Upper lobe of left lung (tissue), 6 donors: Measurements from ENCODE around the gene CALM3. TPM values are rescaled to one million over a fixed set of nuclear protein-coding genes. Genes with fewer than 3 reads are reported as not detected.

Source experiments
- ATAC-seq, 2 donors: fragments of 200-7000 bp; cut with Tn5 transposase; one replicate each; pipeline ENCODE4 v1.9.1; 2022; ENCODE audit warnings: mild to moderate bottlenecking in 2 of 2, moderate library complexity in 2 of 2; ENCODE audit not compliant: low FRiP score in 2 of 2
- DNase-seq, 2 donors: peaks; one replicate each; pipeline ENCODE4 v3.0.0-alpha.2; 2019 to 2020
- H3K27ac ChIP-seq, 4 donors: fragments of 200-600 bp; sonication (generic); one replicate each; pipeline ENCODE4 v1.5.1; 2016 to 2019
- H3K27me3 ChIP-seq, 4 donors: fragments of 200-600 bp; sonication (generic); one replicate each; pipeline ENCODE4 v1.5.1; 2017 to 2019
- H3K36me3 ChIP-seq, 4 donors: fragments of 200-600 bp; sonication (generic); one replicate each; pipeline ENCODE4 v1.5.1; 2016 to 2019
- H3K4me1 ChIP-seq, 4 donors: fragments of 200-600 bp; sonication (generic); one replicate each; pipeline ENCODE4 v1.5.1; 2018 to 2019
- H3K4me3 ChIP-seq, 4 donors: fragments of 200-600 bp; sonication (generic); one replicate each; pipeline ENCODE4 v1.5.1; 2017 to 2019; ENCODE audit warnings: mild to moderate bottlenecking in 2 of 4, moderate library complexity in 1 of 4
- H3K9me3 ChIP-seq, 4 donors: fragments of 200-600 bp; sonication (generic); one replicate each; pipeline ENCODE4 v1.5.1; 2018 to 2019
- EP300 ChIP-seq, 4 donors: sonication (generic); formaldehyde crosslinking; IDR thresholded peaks; one replicate each; pipeline ENCODE4 v1.5.1; 2017; ENCODE audit warnings: antibody characterized with exemption in 4 of 4, control low read depth in 2 of 4
- POLR2A ChIP-seq, 4 donors: fragments of 450-650 bp; IDR thresholded peaks; one replicate each; pipeline ENCODE4 v1.5.1; 2016 to 2017; ENCODE audit warnings: antibody characterized with exemption in 4 of 4, mild to moderate bottlenecking in 2 of 4
- POLR2AphosphoS5 ChIP-seq, 2 donors: sonication (generic); formaldehyde crosslinking; IDR thresholded peaks; one replicate each; pipeline ENCODE4 v1.5.1; 2017; ENCODE audit warnings: antibody characterized with exemption in 2 of 2
- WGBS, 2 donors: methylation state at CpG; one replicate each; pipeline ENCODE4 v1.1.5; 2017 to 2018; 5-methylcytosine and 5-hydroxymethylcytosine counted together
- total RNA-seq, 6 donors: library from RNA; depleted of rRNA in 4 of 6; stranded (reverse); fragments of >200 nt in 4 of 6; gene quantifications; one replicate each; pipeline versions ENCODE4 v1.1.0 to v1.2.1, GENCODE V29; 2016 to 2021
- TF ChIP-seq, protein P1 (sequence below), 6 experiments: fragments of 450-650 bp in 4 of 6; fragments of 200-600 bp in 2 of 6; sonication (generic) in 2 of 6; IDR thresholded peaks; one replicate each; pipeline ENCODE4 v1.5.1; 2016 to 2019; ENCODE audit warnings: antibody characterized with exemption in 6 of 6
- donor health status: DM: no; HTN: no; CAD: no; lungs with moderate emphysema.
- donor health status: DM: no; HTN: yes; CAD: no; lungs with severe emphysema.

The CALM3 gene
- total RNA-seq, 6 donors from 2014 or later, result 74.4 to 176 (median 123) TPM

DNA sequence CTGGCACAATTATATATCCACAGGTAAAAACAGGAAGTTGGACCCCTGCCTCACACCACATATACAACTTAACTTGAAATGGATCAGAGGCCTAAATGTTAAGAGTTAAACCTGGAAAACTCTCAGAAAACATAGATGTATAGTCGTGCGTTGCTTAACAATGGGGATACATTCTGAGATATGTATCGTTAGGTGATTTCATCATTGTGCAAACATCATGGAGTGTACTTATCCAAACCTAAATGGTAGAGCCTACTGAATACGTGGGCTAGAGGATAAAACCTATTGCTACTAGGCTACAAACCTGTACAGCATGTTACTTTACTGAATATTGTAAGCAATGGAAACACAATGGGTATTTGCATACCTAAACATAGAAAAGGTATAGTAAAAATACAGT, 14.8 kb upstream of the CALM3 start:
- WGBS, 2 donors, result 64 to 86% methylated on average over 4 of the region's 4 CpGs

DNA sequence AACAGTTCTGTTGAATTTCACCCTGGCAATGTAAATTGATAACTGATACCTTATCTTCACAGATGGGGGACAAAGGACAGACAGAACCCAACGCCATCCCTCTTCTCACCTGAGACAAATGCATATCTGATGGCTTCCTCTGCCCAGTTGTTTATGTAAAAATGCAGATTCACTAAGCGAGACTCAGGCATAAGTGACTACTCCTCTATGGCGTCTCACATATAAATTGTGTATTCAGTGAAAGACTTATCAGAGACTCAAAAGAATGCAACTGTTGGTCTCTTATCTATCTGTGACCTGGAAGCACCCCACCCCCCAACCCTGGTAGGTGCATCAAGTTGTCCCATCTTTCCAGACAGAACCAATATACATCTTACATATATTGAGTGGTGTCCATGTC, 13.3 kb upstream of the CALM3 start:
- WGBS, 2 donors, result 73 to 87% methylated on average over 3 of the region's 3 CpGs
- Histone ChIP-seq H3K4me1 (peaks cover 0 to 6% (median 3%) of the 10 kb centered on the region in 4 donors), H3K9me3 (no peaks in the 10 kb centered on the region), H3K27me3 (no peaks in the 10 kb centered on the region), H3K36me3 (no peaks in the 10 kb centered on the region), H3K4me3 (no peak overlapping the region), H3K27ac (no peak overlapping the region)
- ATAC-seq, result no peak
- DNase-seq, result no peak
- TF ChIP-seq EP300 (IDR thresholded peaks at IDR 0.05) (no peak), POLR2A (IDR thresholded peaks at IDR 0.05) (no peak), POLR2AphosphoS5 (IDR thresholded peaks at IDR 0.05) (no peak)
- TF ChIP-seq, protein P1, sequence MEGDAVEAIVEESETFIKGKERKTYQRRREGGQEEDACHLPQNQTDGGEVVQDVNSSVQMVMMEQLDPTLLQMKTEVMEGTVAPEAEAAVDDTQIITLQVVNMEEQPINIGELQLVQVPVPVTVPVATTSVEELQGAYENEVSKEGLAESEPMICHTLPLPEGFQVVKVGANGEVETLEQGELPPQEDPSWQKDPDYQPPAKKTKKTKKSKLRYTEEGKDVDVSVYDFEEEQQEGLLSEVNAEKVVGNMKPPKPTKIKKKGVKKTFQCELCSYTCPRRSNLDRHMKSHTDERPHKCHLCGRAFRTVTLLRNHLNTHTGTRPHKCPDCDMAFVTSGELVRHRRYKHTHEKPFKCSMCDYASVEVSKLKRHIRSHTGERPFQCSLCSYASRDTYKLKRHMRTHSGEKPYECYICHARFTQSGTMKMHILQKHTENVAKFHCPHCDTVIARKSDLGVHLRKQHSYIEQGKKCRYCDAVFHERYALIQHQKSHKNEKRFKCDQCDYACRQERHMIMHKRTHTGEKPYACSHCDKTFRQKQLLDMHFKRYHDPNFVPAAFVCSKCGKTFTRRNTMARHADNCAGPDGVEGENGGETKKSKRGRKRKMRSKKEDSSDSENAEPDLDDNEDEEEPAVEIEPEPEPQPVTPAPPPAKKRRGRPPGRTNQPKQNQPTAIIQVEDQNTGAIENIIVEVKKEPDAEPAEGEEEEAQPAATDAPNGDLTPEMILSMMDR (IDR thresholded peaks at IDR 0.05), result no peak

More for the DNA sequence above, 14.8 kb upstream of the CALM3 start:
- H3K4me1 ChIP-seq, result no peaks in the 10 kb centered on the region
- no peaks in the 10 kb centered on the region for H3K27me3 ChIP-seq
- DNase-seq (no peak), ATAC-seq (no peak)
- H3K27ac ChIP-seq, result no peak overlapping the region
- H3K36me3 ChIP-seq, result no peaks in the 10 kb centered on the region
- no peak overlapping the region for H3K4me3 ChIP-seq
- TF ChIP-seq, protein P1 (IDR thresholded peaks at IDR 0.05), result no peak
- TF ChIP-seq POLR2AphosphoS5 (IDR thresholded peaks at IDR 0.05), result no peak
- TF ChIP-seq POLR2A (IDR thresholded peaks at IDR 0.05), result no peak
- no peak for TF ChIP-seq EP300 (IDR thresholded peaks at IDR 0.05)
- no peaks in the 10 kb centered on the region for H3K9me3 ChIP-seq

DNA sequence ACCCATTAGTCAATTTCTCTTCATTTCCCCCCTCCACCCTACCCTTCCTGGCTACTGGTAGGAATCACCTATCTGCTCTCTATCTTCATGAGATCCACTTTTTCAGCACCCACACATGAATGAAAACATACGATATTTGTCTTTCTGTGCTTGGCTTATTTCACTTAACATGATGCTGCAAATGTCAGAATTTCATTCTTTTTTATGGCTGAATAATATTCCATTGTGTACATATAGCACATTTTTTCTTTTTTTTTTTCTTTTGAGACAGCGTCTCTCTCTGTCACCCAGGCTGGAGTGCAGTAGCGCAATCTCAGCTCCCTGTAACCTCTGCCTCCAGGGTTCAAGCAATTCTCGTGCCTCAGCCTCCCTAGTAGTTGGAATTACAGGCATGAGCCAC, 9.9 kb upstream of the CALM3 start:
- Histone ChIP-seq H3K4me3 (no peak overlapping the region), H3K9me3 (no peaks in the 10 kb centered on the region), H3K27ac (no peak overlapping the region), H3K4me1 (peaks cover 0 to 12% (median 3%) of the 10 kb centered on the region in 4 donors), H3K36me3 (no peaks in the 10 kb centered on the region), H3K27me3 (no peaks in the 10 kb centered on the region)
- 95 to 98% methylated on average over 4 of the region's 4 CpGs for WGBS, 2 donors
- no peak for ATAC-seq
- DNase-seq, result no peak
- no peak for TF ChIP-seq POLR2AphosphoS5 (IDR thresholded peaks at IDR 0.05)
- TF ChIP-seq EP300 (IDR thresholded peaks at IDR 0.05), result no peak
- TF ChIP-seq, protein P1 (IDR thresholded peaks at IDR 0.05), result no peak
- no peak for TF ChIP-seq POLR2A (IDR thresholded peaks at IDR 0.05)

DNA sequence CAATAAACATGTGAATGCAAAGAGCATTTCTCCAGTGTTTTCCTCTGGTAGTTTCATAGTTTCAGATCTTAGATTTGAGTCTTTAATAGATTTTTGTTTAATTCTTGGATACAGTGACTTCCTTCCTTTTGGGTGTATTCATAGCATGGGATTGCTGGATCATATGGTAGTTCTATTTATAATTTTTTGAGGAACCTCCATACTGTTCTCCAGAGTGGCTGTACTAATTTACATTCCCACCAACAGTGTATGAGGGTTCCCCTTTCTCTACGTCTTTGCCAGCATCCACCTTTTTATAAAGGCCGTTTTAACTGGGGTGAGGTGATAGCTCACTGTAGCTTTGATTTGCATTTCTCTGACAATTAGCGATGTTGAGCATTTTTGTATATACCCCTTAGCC, 9.3 kb upstream of the CALM3 start:
- H3K9me3 ChIP-seq, result no peaks in the 10 kb centered on the region
- TF ChIP-seq POLR2A (IDR thresholded peaks at IDR 0.05), result no peak
- TF ChIP-seq EP300 (IDR thresholded peaks at IDR 0.05), result no peak
- no peak for TF ChIP-seq POLR2AphosphoS5 (IDR thresholded peaks at IDR 0.05)
- TF ChIP-seq, protein P1 (IDR thresholded peaks at IDR 0.05), result no peak
- no peaks in the 10 kb centered on the region for H3K27me3 ChIP-seq
- H3K27ac ChIP-seq, result no peak overlapping the region
- no peak for ATAC-seq
- H3K4me3 ChIP-seq, result no peak overlapping the region
- DNase-seq, result no peak
- 72 to 79% methylated on average over 3 of the region's 3 CpGs for WGBS, 2 donors
- H3K36me3 ChIP-seq, result no peaks in the 10 kb centered on the region
- peaks cover 0 to 12% (median 3%) of the 10 kb centered on the region in 4 donors for H3K4me1 ChIP-seq

DNA sequence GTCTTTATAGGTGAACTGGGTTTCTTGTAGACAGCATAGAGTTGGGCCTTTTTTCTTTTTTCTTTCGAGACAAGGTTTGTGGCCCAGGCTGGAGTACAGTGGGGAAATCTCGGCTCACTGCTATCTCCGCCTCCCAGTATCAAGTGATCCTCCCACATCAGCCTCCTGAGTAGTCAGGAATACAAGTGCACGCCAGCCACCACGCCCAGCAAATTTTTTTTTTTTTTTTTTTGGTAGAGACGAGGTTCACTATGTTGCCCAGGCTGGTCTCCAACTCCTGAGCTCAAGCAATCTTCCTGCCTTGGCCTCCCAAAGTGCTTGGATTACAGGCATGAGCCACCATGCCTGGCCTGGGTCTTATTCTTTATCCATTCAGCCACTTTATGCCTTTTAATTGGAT, 5.1 kb upstream of the CALM3 start:
- TF ChIP-seq POLR2AphosphoS5 (IDR thresholded peaks at IDR 0.05), result no peak
- no peak for TF ChIP-seq POLR2A (IDR thresholded peaks at IDR 0.05)
- TF ChIP-seq, protein P1 (IDR thresholded peaks at IDR 0.05), result no peak
- TF ChIP-seq EP300 (IDR thresholded peaks at IDR 0.05), result no peak
- DNase-seq (no peak), ATAC-seq (no peak)
- no peaks in the 10 kb centered on the region for H3K9me3 ChIP-seq
- H3K4me1 ChIP-seq, result peaks cover 0 to 14% (median 6%) of the 10 kb centered on the region in 4 donors
- H3K27ac ChIP-seq, result no peak overlapping the region
- H3K27me3 ChIP-seq, result no peaks in the 10 kb centered on the region
- 79 to 86% methylated on average over 5 to 6 of the region's 6 CpGs for WGBS, 2 donors
- no peak overlapping the region for H3K4me3 ChIP-seq
- H3K36me3 ChIP-seq, result no peaks in the 10 kb centered on the region
